Spleen (tissue), 7 donors: ENCODE measurements around the gene USP30.

Experiments used
- CTCF ChIP-seq, 11 experiments: fragments of 200-600 bp in 7 of 11; fragments of 450-650 bp in 4 of 11; sonication (generic) in 4 of 11; IDR thresholded peaks in 8 of 11; conservative IDR thresholded peaks in 3 of 11; 1 replicate in 7 of 11; 2 replicates in 4 of 11; pipeline versions ENCODE4 v1.4.0 to v1.8.0; 2016 to 2021; ENCODE audit warnings: antibody characterized with exemption in 11 of 11, inconsistent platforms in 4 of 11, mild to moderate bottlenecking in 1 of 11
- POLR2A ChIP-seq, 3 donors: fragments of 450-650 bp; IDR thresholded peaks; one replicate each; pipeline ENCODE4 v1.5.1; 2017; ENCODE audit warnings: antibody characterized with exemption in 3 of 3, mild to moderate bottlenecking in 1 of 3
- donor health status: DM: no; HTN: no; CAD: no; lungs with moderate emphysema.
- donor health status: DM: no; HTN: no; CAD: no.
- donor health status: DM: no; HTN: no; CAD: no.

- TF ChIP-seq CTCF (IDR thresholded peaks at IDR 0.05 in 8 of 11, conservative IDR thresholded peaks at IDR 0.05 in 3 of 11) (no peak), POLR2A (IDR thresholded peaks at IDR 0.05) (no peak)
Observed at GRCh38 chr12:109113661-109114321, 61.4 kb downstream of the USP30 start.
